Suprapubic skin (tissue), 4 donors: ENCODE measurements around the gene FUCA2. TPM values are rescaled to one million over a fixed set of nuclear protein-coding genes. Genes with fewer than 3 reads are reported as not detected.
"Not testable (repeated sequence)": the region's sequence is repeated elsewhere in the genome, so short reads cannot be mapped to it uniquely, and the experiment has no call there.

Experiments
- DNase-seq, 2 donors: peaks; one replicate each; pipeline ENCODE4 v3.0.0-alpha.2; 2019; ENCODE audit warnings: low spot score in 2 of 2
- H3K27ac ChIP-seq: fragments of 200-600 bp; sonication (generic); one replicate; pipeline ENCODE4 v1.5.1; 2019
- H3K27me3 ChIP-seq: fragments of 200-600 bp; sonication (generic); one replicate; pipeline ENCODE4 v1.5.1; 2019
- H3K36me3 ChIP-seq: fragments of 200-600 bp; sonication (generic); one replicate; pipeline ENCODE4 v1.5.1; 2019
- H3K4me1 ChIP-seq: fragments of 200-600 bp; sonication (generic); one replicate; pipeline ENCODE4 v1.5.1; 2019
- H3K4me3 ChIP-seq: fragments of 200-600 bp; sonication (generic); one replicate; pipeline ENCODE4 v1.5.1; 2019; ENCODE audit warnings: mild to moderate bottlenecking
- H3K9me3 ChIP-seq: fragments of 200-600 bp; sonication (generic); one replicate; pipeline ENCODE4 v1.5.1; 2019
- EP300 ChIP-seq: sonication (generic); formaldehyde crosslinking; IDR thresholded peaks from one replicate; pipeline ENCODE4 v1.6.1; 2017; ENCODE audit warnings: antibody characterized with exemption
- POLR2A ChIP-seq, 2 donors: fragments of 450-650 bp; IDR thresholded peaks; one replicate each; pipeline ENCODE4 v1.6.1; 2017; ENCODE audit warnings: antibody characterized with exemption in 2 of 2, mild to moderate bottlenecking in 2 of 2, moderate library complexity in 2 of 2
- POLR2AphosphoS5 ChIP-seq, 3 donors: sonication (generic); formaldehyde crosslinking; IDR thresholded peaks; one replicate each; pipeline ENCODE4 v1.6.1; 2017; ENCODE audit warnings: antibody characterized with exemption in 3 of 3
- WGBS: methylation state at CpG from one replicate; pipeline ENCODE4 v1.1.5; 2018; 5-methylcytosine and 5-hydroxymethylcytosine counted together
- total RNA-seq, 4 donors: library from RNA; depleted of rRNA; stranded (reverse); fragments of >200 nt; gene quantifications; one replicate each; pipeline ENCODE4 v1.1.0, GENCODE V29; 2016
- TF ChIP-seq, protein P1 (sequence below), 2 donors: fragments of 200-600 bp in 1 of 2; fragments of 450-650 bp in 1 of 2; sonication (generic) in 1 of 2; IDR thresholded peaks; one replicate each; pipeline ENCODE4 v1.5.1; 2016 to 2019; ENCODE audit warnings: antibody characterized with exemption in 2 of 2, mild to moderate bottlenecking in 1 of 2, moderate library complexity in 1 of 2

FUCA2 gene
- total RNA-seq, 4 donors from 2014 or later, result 4.7 to 15.5 (median 10.8) TPM

DNA sequence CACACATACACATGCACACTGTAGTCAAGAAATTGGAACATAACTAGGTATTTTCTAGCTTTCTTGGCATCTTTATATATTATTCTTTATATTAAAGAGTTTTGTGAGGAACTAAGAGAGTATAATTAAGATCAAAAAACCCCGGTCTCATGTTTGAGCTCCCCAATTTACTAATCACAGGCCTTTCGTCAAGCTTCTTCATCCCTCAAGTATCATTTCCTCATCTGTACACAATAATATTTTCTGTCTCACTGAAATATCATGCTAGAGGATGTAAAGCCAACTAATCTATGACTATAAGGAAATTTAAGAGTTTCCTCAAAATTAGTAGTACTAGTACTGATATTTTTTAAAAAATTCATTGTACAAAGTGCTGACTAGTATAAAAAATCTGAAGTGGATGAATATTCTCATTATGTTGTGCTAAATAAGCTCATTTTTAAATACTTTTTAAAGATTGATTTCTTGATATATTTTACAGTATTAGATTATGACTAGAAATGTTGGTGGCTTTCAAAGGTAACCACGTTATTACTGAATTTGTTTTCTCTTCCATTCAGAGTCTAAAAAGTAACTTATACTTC lies 32.9 kb downstream of the FUCA2 start:
- H3K4me3 ChIP-seq, result no peak overlapping the region
- DNase-seq, result no peak
- H3K36me3 ChIP-seq, result peaks cover 50% of the 10 kb centered on the region
- H3K27me3 ChIP-seq, result no peaks in the 10 kb centered on the region
- TF ChIP-seq EP300 (no peak), POLR2AphosphoS5 (IDR thresholded peaks at IDR 0.05) (no peak), POLR2A (IDR thresholded peaks at IDR 0.05) (no peak)
- TF ChIP-seq, protein P1, sequence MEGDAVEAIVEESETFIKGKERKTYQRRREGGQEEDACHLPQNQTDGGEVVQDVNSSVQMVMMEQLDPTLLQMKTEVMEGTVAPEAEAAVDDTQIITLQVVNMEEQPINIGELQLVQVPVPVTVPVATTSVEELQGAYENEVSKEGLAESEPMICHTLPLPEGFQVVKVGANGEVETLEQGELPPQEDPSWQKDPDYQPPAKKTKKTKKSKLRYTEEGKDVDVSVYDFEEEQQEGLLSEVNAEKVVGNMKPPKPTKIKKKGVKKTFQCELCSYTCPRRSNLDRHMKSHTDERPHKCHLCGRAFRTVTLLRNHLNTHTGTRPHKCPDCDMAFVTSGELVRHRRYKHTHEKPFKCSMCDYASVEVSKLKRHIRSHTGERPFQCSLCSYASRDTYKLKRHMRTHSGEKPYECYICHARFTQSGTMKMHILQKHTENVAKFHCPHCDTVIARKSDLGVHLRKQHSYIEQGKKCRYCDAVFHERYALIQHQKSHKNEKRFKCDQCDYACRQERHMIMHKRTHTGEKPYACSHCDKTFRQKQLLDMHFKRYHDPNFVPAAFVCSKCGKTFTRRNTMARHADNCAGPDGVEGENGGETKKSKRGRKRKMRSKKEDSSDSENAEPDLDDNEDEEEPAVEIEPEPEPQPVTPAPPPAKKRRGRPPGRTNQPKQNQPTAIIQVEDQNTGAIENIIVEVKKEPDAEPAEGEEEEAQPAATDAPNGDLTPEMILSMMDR (IDR thresholded peaks at IDR 0.05), result no peak
- no peaks in the 10 kb centered on the region for H3K9me3 ChIP-seq
- 95% methylated on average over 3 of the region's 3 CpGs for whole genome bisulfite sequencing
- no peak overlapping the region for H3K27ac ChIP-seq
- H3K4me1 ChIP-seq, result no peaks in the 10 kb centered on the region

- no peak for DNase-seq
- TF ChIP-seq EP300 (no peak), POLR2AphosphoS5 (IDR thresholded peaks at IDR 0.05) (no peak), POLR2A (IDR thresholded peaks at IDR 0.05) (no peak)
- TF ChIP-seq, protein P1 (IDR thresholded peaks at IDR 0.05), result no peak
- WGBS, result 91% methylated on average over 1 of the region's 1 CpG
- no peaks in the 10 kb centered on the region for H3K4me1 ChIP-seq
- no peaks in the 10 kb centered on the region for H3K9me3 ChIP-seq
- no peak overlapping the region for H3K4me3 ChIP-seq
- no peaks in the 10 kb centered on the region for H3K27me3 ChIP-seq
- peaks cover 68% of the 10 kb centered on the region for H3K36me3 ChIP-seq
- H3K27ac ChIP-seq, result no peak overlapping the region
Measured at GRCh38 chr6:143476545-143476944, 35.0 kb downstream of the FUCA2 start.

DNA sequence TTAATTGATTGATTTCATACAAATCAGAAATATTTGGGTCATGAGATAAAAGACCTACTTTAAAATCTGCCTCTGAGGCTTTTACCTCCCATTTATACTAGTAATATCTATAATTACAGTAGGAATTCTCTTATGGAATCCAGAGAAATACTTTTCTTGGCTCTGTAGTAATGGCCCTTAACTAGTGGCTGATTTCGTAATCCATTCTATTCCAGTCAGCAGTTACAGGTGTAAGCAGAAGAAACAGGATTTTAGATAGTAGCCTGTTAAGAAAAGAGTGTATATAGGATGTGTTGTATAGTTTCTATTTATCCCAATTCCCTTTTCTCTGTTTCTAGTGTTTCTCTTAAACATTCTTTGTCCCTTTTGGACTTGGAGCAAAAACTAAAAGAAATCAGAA lies 39.7 kb downstream of the FUCA2 start:
- TF ChIP-seq POLR2A (IDR thresholded peaks at IDR 0.05) (no peak), POLR2AphosphoS5 (IDR thresholded peaks at IDR 0.05) (no peak), EP300 (no peak)
- TF ChIP-seq, protein P1 (IDR thresholded peaks at IDR 0.05), result no peak
- Histone ChIP-seq H3K36me3 (peaks cover 52% of the 10 kb centered on the region), H3K27me3 (no peaks in the 10 kb centered on the region), H3K9me3 (no peaks in the 10 kb centered on the region), H3K27ac (no peak overlapping the region), H3K4me3 (no peak overlapping the region), H3K4me1 (no peaks in the 10 kb centered on the region)
- DNase-seq, result no peak
- WGBS, result 97% methylated on average over 1 of the region's 1 CpG

DNA sequence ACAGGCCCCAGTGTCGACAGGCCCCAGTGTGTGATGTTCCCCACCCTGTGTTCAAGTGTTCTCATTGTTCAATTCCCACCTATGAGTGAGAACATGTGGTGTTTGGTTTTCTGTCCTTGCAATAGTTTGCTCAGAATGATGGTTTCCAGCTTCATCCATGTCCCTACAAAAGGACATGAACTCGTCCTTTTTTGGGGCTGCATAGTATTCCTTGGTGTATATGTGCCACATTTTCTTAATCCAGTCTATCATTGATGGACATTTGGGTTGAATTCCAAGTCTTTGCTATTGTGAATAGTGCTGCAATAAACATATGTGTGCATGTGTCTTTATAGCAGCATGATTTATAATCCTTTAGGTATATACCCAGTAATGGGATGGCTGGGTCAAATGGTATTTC lies 42.7 kb downstream of the FUCA2 start:
- not testable (repeated sequence) for H3K4me3 ChIP-seq, H3K9me3 ChIP-seq
- WGBS, result 85% methylated on average over 2 of the region's 2 CpGs

GRCh38 chr6:143468026-143468425 lies 43.5 kb downstream of the FUCA2 start:
- no peaks in the 10 kb centered on the region for H3K4me1 ChIP-seq
- H3K4me3 ChIP-seq, result no peak overlapping the region
- H3K9me3 ChIP-seq, result no peaks in the 10 kb centered on the region
- H3K36me3 ChIP-seq, result peaks cover 38% of the 10 kb centered on the region
- H3K27me3 ChIP-seq, result no peaks in the 10 kb centered on the region
- TF ChIP-seq, protein P1 (IDR thresholded peaks at IDR 0.05), result no peak
- TF ChIP-seq POLR2AphosphoS5 (IDR thresholded peaks at IDR 0.05), result no peak
- no peak for TF ChIP-seq EP300
- TF ChIP-seq POLR2A (IDR thresholded peaks at IDR 0.05), result no peak
- no peak for DNase-seq
- H3K27ac ChIP-seq, result no peak overlapping the region

More for the DNA sequence above, 42.7 kb downstream of the FUCA2 start:
- peaks cover 40% of the 10 kb centered on the region for H3K36me3 ChIP-seq
- DNase-seq, H3K4me1 ChIP-seq, H3K27ac ChIP-seq, H3K27me3 ChIP-seq: not testable (repeated sequence)

DNA sequence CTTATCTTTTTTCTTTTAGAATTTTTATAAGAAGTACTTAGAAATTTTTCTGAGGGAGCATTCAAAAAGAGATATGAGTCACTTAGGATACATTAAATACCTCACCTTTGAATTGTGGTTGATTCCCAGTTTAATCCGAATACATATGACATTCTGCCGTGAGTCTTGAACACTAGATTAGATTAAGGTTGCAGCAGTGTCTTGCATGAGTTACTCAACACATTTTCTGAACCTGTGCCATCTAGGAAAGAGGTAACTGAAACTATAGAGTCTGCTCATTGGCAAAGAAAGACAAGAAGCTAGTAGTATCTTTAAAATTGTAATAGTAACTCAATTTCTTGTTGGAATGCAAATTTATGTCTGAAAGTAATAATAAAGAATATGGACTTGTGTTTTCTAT lies 46.0 kb downstream of the FUCA2 start:
- peaks cover 40% of the 10 kb centered on the region for H3K36me3 ChIP-seq
- H3K27me3 ChIP-seq, result no peaks in the 10 kb centered on the region
- H3K27ac ChIP-seq, result no peak overlapping the region
- WGBS, result 87% methylated on average over 2 of the region's 2 CpGs
- TF ChIP-seq POLR2AphosphoS5 (IDR thresholded peaks at IDR 0.05) (no peak), POLR2A (IDR thresholded peaks at IDR 0.05) (no peak), EP300 (no peak)
- TF ChIP-seq, protein P1 (IDR thresholded peaks at IDR 0.05), result no peak
- H3K9me3 ChIP-seq, result no peaks in the 10 kb centered on the region
- no peak overlapping the region for H3K4me3 ChIP-seq
- H3K4me1 ChIP-seq, result no peaks in the 10 kb centered on the region
- no peak for DNase-seq
